Peyer's patch (tissue), 4 donors: ENCODE measurements around the gene SIL1. TPM values are rescaled to one million over a fixed set of nuclear protein-coding genes. Genes with fewer than 3 reads are reported as not detected.
"Not testable (repeated sequence)": the region's sequence is repeated elsewhere in the genome, so short reads cannot be mapped to it uniquely, and the experiment has no call there.

ENCODE experiments used
- DNase-seq, 3 donors: peaks; one replicate each; pipeline ENCODE4 v3.0.0-alpha.2; 2017 to 2019
- H3K27ac ChIP-seq, 4 donors: fragments of 200-600 bp; sonication (generic); one replicate each; pipeline ENCODE4 v1.5.1; 2016 to 2019
- H3K27me3 ChIP-seq, 2 donors: fragments of 200-600 bp; sonication (generic); one replicate each; pipeline ENCODE4 v1.5.1; 2019
- H3K36me3 ChIP-seq, 3 donors: fragments of 200-600 bp; sonication (generic); one replicate each; pipeline ENCODE4 v1.5.1; 2016 to 2019
- H3K4me1 ChIP-seq, 4 donors: fragments of 200-600 bp; sonication (generic); one replicate each; pipeline ENCODE4 v1.5.1; 2016 to 2019
- H3K4me3 ChIP-seq, 4 donors: fragments of 200-600 bp; sonication (generic); 1 replicate in 3 of 4; 2 replicates in 1 of 4; pipeline ENCODE4 v1.5.1; 2016 to 2019; ENCODE audit warnings: mild to moderate bottlenecking in 1 of 4
- H3K9me3 ChIP-seq, 4 donors: fragments of 200-600 bp; sonication (generic); one replicate each; pipeline ENCODE4 v1.5.1; 2016 to 2019; ENCODE audit warnings: mild to moderate bottlenecking in 1 of 4
- POLR2A ChIP-seq, 2 donors: fragments of 450-650 bp; IDR thresholded peaks; one replicate each; pipeline ENCODE4 v1.5.1; 2017; ENCODE audit warnings: antibody characterized with exemption in 2 of 2, mild to moderate bottlenecking in 2 of 2, moderate library complexity in 2 of 2
- total RNA-seq, 4 donors: library from RNA; depleted of rRNA; stranded (reverse); fragments of >200 nt; gene quantifications; one replicate each; pipeline ENCODE4 v1.1.0, GENCODE V29; 2016
- TF ChIP-seq, protein P1 (sequence below), 6 experiments: fragments of 450-650 bp in 4 of 6; fragments of 200-600 bp in 2 of 6; sonication (generic) in 1 of 6; IDR thresholded peaks; one replicate each; pipeline ENCODE4 v1.5.1; 2017 to 2019; ENCODE audit warnings: antibody characterized with exemption in 6 of 6, mild to moderate bottlenecking in 3 of 6, moderate library complexity in 1 of 6

Gene SIL1
- total RNA-seq, 4 donors from 2014 or later: 23.6 to 84.2 (median 39.2) TPM

GRCh38 chr5:139062910-139063663, 135.1 kb downstream of the SIL1 start:
- Histone ChIP-seq H3K36me3 (no peaks in the 10 kb centered on the region), H3K4me1 (peaks cover 0 to 8% (median 0%) of the 10 kb centered on the region in 4 donors), H3K27me3 (no peaks in the 10 kb centered on the region), H3K4me3 (no peak overlapping the region), H3K27ac (no peak overlapping the region), H3K9me3 (no peaks in the 10 kb centered on the region)
- DNase-seq: no peak
- TF ChIP-seq, protein P1, sequence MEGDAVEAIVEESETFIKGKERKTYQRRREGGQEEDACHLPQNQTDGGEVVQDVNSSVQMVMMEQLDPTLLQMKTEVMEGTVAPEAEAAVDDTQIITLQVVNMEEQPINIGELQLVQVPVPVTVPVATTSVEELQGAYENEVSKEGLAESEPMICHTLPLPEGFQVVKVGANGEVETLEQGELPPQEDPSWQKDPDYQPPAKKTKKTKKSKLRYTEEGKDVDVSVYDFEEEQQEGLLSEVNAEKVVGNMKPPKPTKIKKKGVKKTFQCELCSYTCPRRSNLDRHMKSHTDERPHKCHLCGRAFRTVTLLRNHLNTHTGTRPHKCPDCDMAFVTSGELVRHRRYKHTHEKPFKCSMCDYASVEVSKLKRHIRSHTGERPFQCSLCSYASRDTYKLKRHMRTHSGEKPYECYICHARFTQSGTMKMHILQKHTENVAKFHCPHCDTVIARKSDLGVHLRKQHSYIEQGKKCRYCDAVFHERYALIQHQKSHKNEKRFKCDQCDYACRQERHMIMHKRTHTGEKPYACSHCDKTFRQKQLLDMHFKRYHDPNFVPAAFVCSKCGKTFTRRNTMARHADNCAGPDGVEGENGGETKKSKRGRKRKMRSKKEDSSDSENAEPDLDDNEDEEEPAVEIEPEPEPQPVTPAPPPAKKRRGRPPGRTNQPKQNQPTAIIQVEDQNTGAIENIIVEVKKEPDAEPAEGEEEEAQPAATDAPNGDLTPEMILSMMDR (IDR thresholded peaks at IDR 0.05): no peak
- no peak for TF ChIP-seq POLR2A (IDR thresholded peaks at IDR 0.05)

- no peak for DNase-seq
- Histone ChIP-seq H3K27me3 (no peaks in the 10 kb centered on the region), H3K27ac (no peak overlapping the region), H3K4me1 (peaks cover 0 to 8% (median 0%) of the 10 kb centered on the region in 4 donors), H3K9me3 (no peaks in the 10 kb centered on the region), H3K36me3 (no peaks in the 10 kb centered on the region), H3K4me3 (no peak overlapping the region)
- TF ChIP-seq, protein P1 (IDR thresholded peaks at IDR 0.05): no peak
- TF ChIP-seq POLR2A (IDR thresholded peaks at IDR 0.05): no peak
Measured at GRCh38 chr5:139061856-139062255, 136.3 kb downstream of the SIL1 start.

DNA sequence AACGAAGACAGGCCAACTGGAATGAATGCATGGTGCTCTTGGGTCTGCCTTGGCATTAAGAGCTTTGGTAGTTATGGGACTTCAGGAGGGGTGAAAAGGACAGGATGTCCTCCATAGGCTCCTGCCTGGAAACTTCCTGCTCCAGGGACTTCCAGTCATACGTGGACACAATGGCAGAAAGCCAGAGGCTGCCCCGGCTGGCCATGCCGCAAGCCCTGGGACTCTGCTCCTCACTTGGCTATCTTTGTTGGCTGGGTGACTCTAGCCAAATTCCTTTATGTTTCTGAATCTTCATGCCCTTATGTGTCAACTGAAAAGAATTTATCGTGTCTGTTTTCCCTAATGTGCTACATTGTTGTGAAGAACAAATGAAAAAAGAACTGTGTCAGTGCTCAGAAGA, 136.9 kb downstream of the SIL1 start:
- no peak overlapping the region for H3K27ac ChIP-seq
- H3K4me3 ChIP-seq: no peak overlapping the region
- TF ChIP-seq POLR2A (IDR thresholded peaks at IDR 0.05): no peak
- TF ChIP-seq, protein P1 (IDR thresholded peaks at IDR 0.05): no peak
- peaks cover 0 to 8% (median 0%) of the 10 kb centered on the region in 4 donors for H3K4me1 ChIP-seq
- H3K36me3 ChIP-seq: no peaks in the 10 kb centered on the region
- DNase-seq: no peak
- H3K27me3 ChIP-seq: no peaks in the 10 kb centered on the region
- no peaks in the 10 kb centered on the region for H3K9me3 ChIP-seq

DNA sequence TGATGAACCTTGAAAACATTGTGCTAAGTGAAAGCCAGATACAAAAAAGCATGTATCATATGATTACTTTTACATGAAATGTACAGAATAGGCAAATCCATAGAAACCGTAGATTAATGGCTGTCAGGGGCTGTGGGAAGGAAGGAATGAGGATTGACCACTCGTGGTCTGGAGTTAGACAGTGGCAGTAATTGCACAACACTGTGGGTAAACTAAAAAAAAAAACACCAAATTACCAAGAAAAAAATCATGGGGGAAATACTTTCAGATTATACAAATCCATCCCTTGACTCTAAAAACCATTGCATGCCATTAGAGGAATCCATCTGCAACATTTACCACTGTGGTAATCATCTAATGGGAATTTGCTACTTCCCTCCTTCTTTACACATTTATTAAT, 140.0 kb downstream of the SIL1 start:
- Histone ChIP-seq H3K4me1 (peaks cover 0 to 7% (median 0%) of the 10 kb centered on the region in 4 donors), H3K27ac (no peak overlapping the region), H3K27me3 (no peaks in the 10 kb centered on the region), H3K9me3 (no peaks in the 10 kb centered on the region), H3K36me3 (no peaks in the 10 kb centered on the region), H3K4me3 (no peak overlapping the region)
- DNase-seq: no peak
- TF ChIP-seq, protein P1 (IDR thresholded peaks at IDR 0.05): no peak
- no peak for TF ChIP-seq POLR2A (IDR thresholded peaks at IDR 0.05)

DNA sequence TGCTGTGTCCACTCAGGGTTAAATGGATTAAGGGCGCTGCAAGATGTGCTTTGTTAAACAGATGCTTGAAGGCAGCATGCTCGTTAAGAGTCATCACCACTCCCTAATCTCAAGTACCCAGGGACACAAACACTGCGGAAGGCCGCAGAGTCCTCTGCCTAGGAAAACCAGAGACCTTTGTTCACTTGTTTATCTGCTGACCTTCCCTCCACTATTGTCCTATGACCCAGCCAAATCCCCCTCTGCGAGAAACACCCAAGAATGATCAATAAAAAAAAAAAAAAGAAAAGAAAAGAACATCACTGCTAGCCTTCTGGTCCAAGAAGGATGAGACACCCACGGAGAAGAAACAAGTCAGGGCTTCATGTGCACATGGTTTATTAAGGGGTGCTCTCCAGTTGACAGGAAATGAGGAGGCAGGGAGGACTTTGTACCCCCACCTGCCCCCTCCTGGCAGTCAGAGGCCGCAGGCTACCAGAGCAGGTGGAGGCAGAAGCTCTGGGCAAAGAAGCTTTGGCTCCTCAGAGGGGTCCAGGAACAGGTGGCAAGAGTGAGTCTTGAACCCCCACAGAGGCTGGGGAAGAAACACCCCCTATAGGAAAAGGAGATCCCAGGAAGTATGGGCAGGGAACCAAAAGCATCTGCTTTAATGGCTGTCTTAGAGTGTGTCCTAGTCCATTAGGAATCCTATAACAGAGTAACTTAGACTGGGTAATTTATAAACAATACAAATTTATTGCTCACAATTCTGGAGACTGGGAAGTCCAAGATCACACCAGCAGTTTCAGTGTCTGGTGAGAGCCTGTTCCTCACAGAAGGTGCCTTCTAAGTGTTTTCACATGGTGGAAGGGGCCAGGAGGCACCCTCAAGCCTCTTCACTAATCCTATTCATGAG, 140.9 kb downstream of the SIL1 start:
- not testable (repeated sequence) for DNase-seq, H3K27me3 ChIP-seq, H3K9me3 ChIP-seq, H3K36me3 ChIP-seq, H3K4me3 ChIP-seq, H3K4me1 ChIP-seq, H3K27ac ChIP-seq

- no peaks in the 10 kb centered on the region for H3K9me3 ChIP-seq
- no peaks in the 10 kb centered on the region for H3K36me3 ChIP-seq
- DNase-seq: no peak
- no peak for TF ChIP-seq POLR2A (IDR thresholded peaks at IDR 0.05)
- TF ChIP-seq, protein P1 (IDR thresholded peaks at IDR 0.05): no peak
- H3K27me3 ChIP-seq: no peaks in the 10 kb centered on the region
- H3K4me3 ChIP-seq: no peak overlapping the region
- no peak overlapping the region for H3K27ac ChIP-seq
- no peaks in the 10 kb centered on the region for H3K4me1 ChIP-seq
Measured at GRCh38 chr5:139052975-139053374, 145.2 kb downstream of the SIL1 start.
